Retinal pigment epithelial cell (primary cell): Measurements from ENCODE around the gene P2RX1.

ENCODE experiments used
- DNase-seq: peaks from one replicate; pipeline ENCODE4 v3.0.0-alpha.2; 2010; ENCODE audit warnings: low read depth
- H3K4me3 ChIP-seq: 2 replicates; pipeline ENCODE4 v1.5.1; 2011; ENCODE audit warnings: mild to moderate bottlenecking, low read length, control low read depth, moderate library complexity
- TF ChIP-seq, protein P1 (sequence below): conservative IDR thresholded peaks from 2 replicates; pipeline ENCODE4 v1.5.1; 2011; ENCODE audit warnings: low read depth, low read length, control low read depth, inconsistent platforms

Gene P2RX1

DNA sequence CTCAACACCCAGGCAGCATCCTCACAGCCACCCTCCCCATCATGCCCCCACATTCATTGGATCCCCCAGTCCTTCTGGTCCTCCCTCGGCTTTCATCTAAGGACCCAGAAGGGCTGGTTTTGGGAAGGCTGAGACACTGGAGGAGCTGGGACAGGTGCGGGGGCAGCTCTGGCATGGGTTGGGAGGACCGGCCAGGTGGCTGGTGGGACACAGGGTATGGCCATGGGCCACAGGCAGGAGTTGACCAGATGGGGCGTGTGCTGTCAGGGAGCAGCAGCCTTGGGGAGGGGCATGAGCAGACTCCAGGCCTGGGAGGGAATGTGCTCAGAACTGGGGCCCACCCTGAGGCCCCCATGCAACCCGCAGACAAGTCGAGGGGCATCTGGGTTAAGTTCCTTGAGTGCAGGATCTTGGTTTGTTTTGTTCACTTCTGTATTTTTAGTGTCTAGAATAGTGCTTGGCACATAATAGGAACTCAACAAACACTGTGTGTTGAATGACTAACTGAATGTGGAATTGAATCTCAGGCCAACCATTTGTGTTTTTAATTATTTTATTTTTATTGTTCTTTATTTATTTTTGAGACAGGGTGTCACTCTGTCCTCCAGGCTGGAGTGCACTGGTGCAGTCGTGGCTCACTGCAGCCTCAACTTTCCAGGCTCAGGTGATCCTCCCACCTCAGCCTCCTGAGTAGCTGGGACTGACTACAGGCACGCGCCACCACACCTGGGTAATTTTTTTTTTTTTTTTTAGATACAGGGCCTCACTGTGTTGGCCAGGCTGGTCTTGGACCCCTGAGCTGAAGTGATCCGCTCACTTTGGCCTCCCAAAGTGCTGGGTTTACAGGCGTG lies 5.6 kb downstream of the P2RX1 start:
- no peak overlapping the region for H3K4me3 ChIP-seq
- TF ChIP-seq, protein P1, sequence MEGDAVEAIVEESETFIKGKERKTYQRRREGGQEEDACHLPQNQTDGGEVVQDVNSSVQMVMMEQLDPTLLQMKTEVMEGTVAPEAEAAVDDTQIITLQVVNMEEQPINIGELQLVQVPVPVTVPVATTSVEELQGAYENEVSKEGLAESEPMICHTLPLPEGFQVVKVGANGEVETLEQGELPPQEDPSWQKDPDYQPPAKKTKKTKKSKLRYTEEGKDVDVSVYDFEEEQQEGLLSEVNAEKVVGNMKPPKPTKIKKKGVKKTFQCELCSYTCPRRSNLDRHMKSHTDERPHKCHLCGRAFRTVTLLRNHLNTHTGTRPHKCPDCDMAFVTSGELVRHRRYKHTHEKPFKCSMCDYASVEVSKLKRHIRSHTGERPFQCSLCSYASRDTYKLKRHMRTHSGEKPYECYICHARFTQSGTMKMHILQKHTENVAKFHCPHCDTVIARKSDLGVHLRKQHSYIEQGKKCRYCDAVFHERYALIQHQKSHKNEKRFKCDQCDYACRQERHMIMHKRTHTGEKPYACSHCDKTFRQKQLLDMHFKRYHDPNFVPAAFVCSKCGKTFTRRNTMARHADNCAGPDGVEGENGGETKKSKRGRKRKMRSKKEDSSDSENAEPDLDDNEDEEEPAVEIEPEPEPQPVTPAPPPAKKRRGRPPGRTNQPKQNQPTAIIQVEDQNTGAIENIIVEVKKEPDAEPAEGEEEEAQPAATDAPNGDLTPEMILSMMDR = no peak
- DNase-seq = no peak

DNA sequence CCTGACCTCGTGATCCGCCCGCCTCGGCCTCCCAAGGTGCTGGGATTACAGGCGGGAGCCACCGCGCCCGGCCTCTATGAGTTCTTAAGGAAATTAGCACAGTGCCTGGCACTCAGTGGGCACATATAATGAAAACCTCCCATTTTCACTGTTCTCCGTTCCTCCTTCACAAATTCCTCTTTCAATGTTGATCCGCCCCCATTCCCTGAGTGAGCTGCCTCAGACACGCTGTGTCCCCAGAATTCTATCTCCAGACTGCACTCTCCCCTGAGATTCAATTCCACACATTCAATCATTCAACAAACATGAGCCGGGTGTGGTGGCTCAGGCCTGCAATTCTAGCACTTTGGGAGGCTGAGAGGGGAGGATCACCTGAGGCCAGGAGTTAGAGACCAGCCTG lies 7.0 kb downstream of the P2RX1 start:
- TF ChIP-seq, protein P1 = no peak
- no peak overlapping the region for H3K4me3 ChIP-seq
- DNase-seq = no peak

GRCh38 chr17:3907483-3908216 lies 8.6 kb downstream of the P2RX1 start:
- no peak for DNase-seq
- no peak overlapping the region for H3K4me3 ChIP-seq
- TF ChIP-seq, protein P1 = peak; percentile 39

DNA sequence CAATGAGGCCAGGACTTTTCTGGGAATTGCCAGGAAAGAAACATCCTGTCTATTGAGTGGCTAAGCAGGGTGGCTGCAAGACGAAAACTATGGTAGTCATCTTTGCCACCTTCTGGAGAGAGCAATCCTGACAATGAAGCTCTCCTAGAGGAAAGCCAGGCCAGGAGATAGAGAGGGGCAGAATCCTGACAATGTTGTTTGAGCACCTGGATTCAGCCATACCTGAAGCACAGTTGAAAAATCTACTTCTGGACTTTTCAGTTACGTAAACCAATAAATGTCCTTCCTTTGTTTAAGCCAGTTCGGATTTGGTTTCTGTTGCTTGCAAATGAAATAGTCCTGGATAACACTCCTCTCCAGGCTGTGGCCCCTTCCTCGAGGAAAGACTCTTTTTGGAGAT lies 9.4 kb downstream of the P2RX1 start:
- no peak overlapping the region for H3K4me3 ChIP-seq
- TF ChIP-seq, protein P1 = no peak
- DNase-seq = no peak

- DNase-seq = no peak
- H3K4me3 ChIP-seq = no peak overlapping the region
- TF ChIP-seq, protein P1 = no peak
Measured at GRCh38 chr17:3905017-3905520, 11.2 kb downstream of the P2RX1 start.

DNA sequence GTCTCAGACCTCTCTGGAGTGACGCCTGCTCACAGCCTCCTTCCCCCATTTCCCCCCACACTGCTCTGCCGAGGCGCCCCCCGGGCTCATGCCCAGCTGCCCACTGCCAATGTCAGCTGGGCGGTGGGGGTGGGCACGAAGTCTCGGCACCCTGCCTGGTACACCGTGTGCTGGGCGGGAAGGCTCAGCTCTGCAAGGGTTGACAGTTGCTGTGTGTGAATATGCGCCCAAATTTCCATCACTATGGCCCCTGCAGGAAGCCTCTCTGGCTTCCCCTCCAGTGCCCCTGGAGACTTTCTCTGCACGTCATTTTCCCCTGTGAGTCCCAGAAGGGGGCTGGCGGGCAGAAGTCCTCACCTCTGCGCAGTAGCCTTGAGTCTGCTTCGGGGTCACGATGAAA lies 11.8 kb downstream of the P2RX1 start:
- TF ChIP-seq, protein P1 = no peak
- no peak overlapping the region for H3K4me3 ChIP-seq
- no peak for DNase-seq
